Testis (tissue), 3 donors: ENCODE data around the gene PCSK6. TPM values are rescaled to one million over a fixed set of nuclear protein-coding genes. Genes with fewer than 3 reads are reported as not detected.

Source experiments
- DNase-seq: peaks from one replicate; pipeline ENCODE4 v3.0.0-alpha.2; 2019
- H3K27ac ChIP-seq, 2 donors: fragments of 200-600 bp; sonication (generic); one replicate each; pipeline ENCODE4 v1.5.1; 2019
- H3K27me3 ChIP-seq: fragments of 200-600 bp; sonication (generic); one replicate; pipeline ENCODE4 v1.5.1; 2019
- H3K36me3 ChIP-seq: fragments of 200-600 bp; sonication (generic); one replicate; pipeline ENCODE4 v1.5.1; 2017; ENCODE audit warnings: low read depth; ENCODE audit errors: missing control alignments
- H3K4me1 ChIP-seq: fragments of 200-600 bp; sonication (generic); one replicate; pipeline ENCODE4 v1.5.1; 2019
- H3K4me3 ChIP-seq, 2 donors: fragments of 200-600 bp; sonication (generic); one replicate each; pipeline ENCODE4 v1.5.1; 2017 to 2019
- H3K9me3 ChIP-seq: fragments of 200-600 bp; sonication (generic); one replicate; pipeline ENCODE4 v1.5.1; 2017
- POLR2A ChIP-seq: fragments of 450-650 bp; IDR thresholded peaks from one replicate; pipeline ENCODE4 v1.6.1; 2017; ENCODE audit warnings: antibody characterized with exemption, mild to moderate bottlenecking, moderate library complexity
- WGBS, 2 donors: methylation state at CpG; one replicate each; pipeline ENCODE4 v1.1.5; 2018; 5-methylcytosine and 5-hydroxymethylcytosine counted together
- intact Hi-C: fragments of 100-400 bp; cut with DNase I; formaldehyde crosslinking; loops from one replicate; pipeline ENCODE4 v1.15.1; 2023; ENCODE audit warnings: low total_unique reads
- polyA plus RNA-seq: library from polyadenylated mRNA; stranded (reverse); fragments of 350-450 nt; fragmentation: Illumina TruSeq; extraction: RNeasy Lipid Tissue Mini Kit (QIAGEN cat#74804); gene quantifications from one replicate; pipeline ENCODE4 v1.2.3, GENCODE V29; 2014; ENCODE audit warnings: low read depth, low replicate concordance; ENCODE audit not compliant: insufficient read depth
- total RNA-seq, 2 donors: library from RNA; depleted of rRNA; stranded (reverse); fragments of >200 nt; gene quantifications; one replicate each; pipeline ENCODE4 v1.2.3, GENCODE V29; 2016
- TF ChIP-seq, protein P1 (sequence below), 3 experiments: fragments of 450-650 bp in 2 of 3; fragments of 200-600 bp in 1 of 3; sonication (generic) in 1 of 3; IDR thresholded peaks; one replicate each; pipeline ENCODE4 v1.5.1; 2016 to 2019; ENCODE audit warnings: antibody characterized with exemption in 3 of 3, mild to moderate bottlenecking in 2 of 3, moderate library complexity in 1 of 3

PCSK6 gene
- total and polyA plus RNA-seq, 3 donors from 2014 or later = 43.9 to 156 (median 95.4) TPM

DNA sequence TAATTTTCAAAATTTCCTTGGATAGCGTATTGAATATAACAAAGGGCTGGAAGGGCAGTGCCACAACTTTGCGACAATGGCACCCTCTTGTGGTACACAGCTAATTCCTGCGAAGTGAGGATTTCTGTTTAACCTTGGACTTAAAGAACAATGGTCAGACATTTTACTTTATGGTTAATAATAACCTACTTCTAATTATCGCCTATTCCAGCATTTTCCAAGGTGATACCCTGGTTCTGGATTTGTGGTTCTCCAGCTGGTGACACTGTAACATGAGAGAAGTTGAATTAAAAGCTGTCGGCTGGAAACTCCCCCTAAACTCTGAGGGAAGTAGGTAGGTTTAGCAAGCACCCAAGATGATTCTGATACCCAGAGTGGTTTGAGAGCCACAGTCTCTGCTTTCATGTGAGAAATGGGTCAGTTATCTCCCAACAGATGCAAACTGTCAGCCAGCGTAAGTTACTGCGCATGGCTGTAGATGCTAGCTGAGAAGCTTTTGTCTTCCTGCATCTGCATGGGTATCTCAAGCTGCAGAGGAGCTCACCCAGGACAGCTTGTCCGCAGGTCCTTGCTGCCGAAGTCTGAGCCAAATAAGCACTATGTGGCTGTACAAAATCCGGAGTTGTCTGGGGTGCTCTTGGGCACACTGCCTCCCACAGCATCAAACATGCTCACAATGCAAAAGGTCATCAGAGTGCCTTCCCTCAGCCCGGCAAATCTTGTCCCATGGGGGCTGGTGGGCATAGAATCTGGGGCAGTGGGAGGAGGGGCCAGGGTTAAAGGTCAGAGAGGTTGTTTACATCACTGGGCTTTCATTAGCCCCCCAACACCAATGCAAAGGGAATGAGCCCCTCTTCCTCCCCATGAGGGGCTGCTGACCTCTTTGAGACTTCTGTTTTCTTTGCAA, 231.0 kb downstream of the PCSK6 start:
- Histone ChIP-seq H3K27me3 (no peaks in the 10 kb centered on the region), H3K9me3 (no peaks in the 10 kb centered on the region), H3K4me1 (peaks cover 19% of the 10 kb centered on the region), H3K4me3 (no peak overlapping the region), H3K36me3 (no peaks in the 10 kb centered on the region), H3K27ac (no peak overlapping the region)
- TF ChIP-seq, protein P1, sequence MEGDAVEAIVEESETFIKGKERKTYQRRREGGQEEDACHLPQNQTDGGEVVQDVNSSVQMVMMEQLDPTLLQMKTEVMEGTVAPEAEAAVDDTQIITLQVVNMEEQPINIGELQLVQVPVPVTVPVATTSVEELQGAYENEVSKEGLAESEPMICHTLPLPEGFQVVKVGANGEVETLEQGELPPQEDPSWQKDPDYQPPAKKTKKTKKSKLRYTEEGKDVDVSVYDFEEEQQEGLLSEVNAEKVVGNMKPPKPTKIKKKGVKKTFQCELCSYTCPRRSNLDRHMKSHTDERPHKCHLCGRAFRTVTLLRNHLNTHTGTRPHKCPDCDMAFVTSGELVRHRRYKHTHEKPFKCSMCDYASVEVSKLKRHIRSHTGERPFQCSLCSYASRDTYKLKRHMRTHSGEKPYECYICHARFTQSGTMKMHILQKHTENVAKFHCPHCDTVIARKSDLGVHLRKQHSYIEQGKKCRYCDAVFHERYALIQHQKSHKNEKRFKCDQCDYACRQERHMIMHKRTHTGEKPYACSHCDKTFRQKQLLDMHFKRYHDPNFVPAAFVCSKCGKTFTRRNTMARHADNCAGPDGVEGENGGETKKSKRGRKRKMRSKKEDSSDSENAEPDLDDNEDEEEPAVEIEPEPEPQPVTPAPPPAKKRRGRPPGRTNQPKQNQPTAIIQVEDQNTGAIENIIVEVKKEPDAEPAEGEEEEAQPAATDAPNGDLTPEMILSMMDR (IDR thresholded peaks at IDR 0.05) = peak; percentile 65 to 92 (median 90)
- no peak for TF ChIP-seq POLR2A
- DNase-seq = peak; percentile 75
- intact Hi-C loops = loop anchor here (10.0 kb wide), 1 partner anchor 174 kb away; no protein-coding TSS in a partner anchor
- WGBS, 2 donors = 33 to 39% methylated on average over 11 of the region's 11 CpGs

DNA sequence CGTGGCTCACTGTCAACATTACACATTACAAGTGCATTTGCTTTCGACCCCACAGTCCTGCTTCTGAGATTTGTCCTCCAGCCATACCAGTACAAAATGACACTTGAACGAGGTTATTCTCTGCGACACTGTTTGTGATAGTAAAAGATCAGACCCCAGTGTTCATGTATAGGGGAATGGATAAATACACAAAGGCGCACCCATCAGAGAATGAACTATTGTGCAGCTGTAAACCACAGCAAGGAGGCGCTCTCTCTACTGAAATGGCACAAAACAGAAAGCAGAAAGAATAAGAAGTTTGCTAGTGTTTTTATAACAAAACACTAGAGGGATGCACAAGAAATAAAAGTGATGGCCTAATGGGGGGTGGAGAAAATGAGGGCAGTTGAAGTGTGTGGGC, 232.8 kb downstream of the PCSK6 start:
- Histone ChIP-seq H3K27ac (no peak overlapping the region), H3K36me3 (no peaks in the 10 kb centered on the region), H3K4me3 (no peak overlapping the region), H3K9me3 (no peaks in the 10 kb centered on the region), H3K4me1 (peaks cover 19% of the 10 kb centered on the region), H3K27me3 (no peaks in the 10 kb centered on the region)
- intact Hi-C loops = loop anchor here (10.0 kb wide), 1 partner anchor 172 kb away; no protein-coding TSS in a partner anchor
- no peak for DNase-seq
- 90 to 91% methylated on average over 6 of the region's 6 CpGs for WGBS, 2 donors
- TF ChIP-seq, protein P1 (IDR thresholded peaks at IDR 0.05) = peak in 1 of 3 experiments; percentile 9
- TF ChIP-seq POLR2A = no peak

DNA sequence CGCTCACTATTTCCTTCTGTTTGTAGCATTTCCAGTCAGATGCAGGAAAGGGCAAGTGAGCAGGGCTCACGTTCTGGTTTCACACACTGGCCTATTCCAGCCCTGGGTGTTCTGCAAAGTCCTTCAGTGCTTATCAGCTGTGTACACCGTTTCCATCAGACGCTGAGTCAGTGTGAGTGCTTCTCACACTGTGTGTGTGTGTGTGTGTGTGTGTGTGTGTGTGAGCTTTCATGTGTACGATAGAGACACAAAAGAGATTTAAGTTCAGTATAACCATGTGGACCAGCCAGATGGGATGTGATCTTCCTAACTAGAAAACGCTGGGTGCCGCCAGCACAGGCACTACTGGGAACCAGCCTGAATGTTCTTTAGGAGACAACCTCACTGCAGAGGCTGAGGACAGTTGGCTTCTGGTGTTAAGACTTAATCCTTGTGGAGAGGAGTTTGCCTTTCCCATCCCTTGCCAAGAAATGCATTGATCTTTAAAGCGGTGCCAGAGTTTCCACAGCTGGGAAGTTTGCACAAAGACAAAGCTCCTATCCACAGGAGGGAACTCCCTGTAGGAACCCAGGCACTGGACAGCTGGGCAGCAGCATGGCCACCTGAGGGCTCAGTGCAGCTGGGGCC, 233.8 kb downstream of the PCSK6 start:
- Histone ChIP-seq H3K4me1 (peaks cover 19% of the 10 kb centered on the region), H3K27ac (peak overlapping the region in 1 of 2 donors; percentile 6), H3K9me3 (no peaks in the 10 kb centered on the region), H3K36me3 (no peaks in the 10 kb centered on the region), H3K27me3 (no peaks in the 10 kb centered on the region), H3K4me3 (no peak overlapping the region)
- TF ChIP-seq POLR2A = no peak
- TF ChIP-seq, protein P1 (IDR thresholded peaks at IDR 0.05) = no peak
- intact Hi-C loops = loop anchor here (10.0 kb wide), 1 partner anchor 171 kb away; no protein-coding TSS in a partner anchor
- peak; percentile 67 for DNase-seq
- 34 to 35% methylated on average over 8 of the region's 8 CpGs for WGBS, 2 donors

DNA sequence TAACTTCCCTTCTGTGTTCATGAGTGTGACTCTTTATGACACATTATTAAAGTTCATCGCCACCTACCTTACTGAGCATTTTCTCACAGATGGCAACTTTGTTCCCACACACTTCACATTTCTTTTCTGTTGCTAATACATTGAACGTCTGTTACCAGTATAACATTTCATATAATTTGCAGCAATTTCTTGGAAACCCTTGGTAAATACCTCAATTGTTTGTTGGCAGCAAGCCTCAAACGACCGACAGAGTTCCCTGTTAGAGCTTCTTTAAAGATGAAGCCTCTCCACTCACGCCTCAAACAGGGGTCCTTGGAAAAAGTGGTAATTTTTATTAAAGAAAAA, 234.5 kb downstream of the PCSK6 start:
- whole genome bisulfite sequencing, 2 donors = 48 to 56% methylated on average over 5 of the region's 5 CpGs
- no peak for DNase-seq
- no peaks in the 10 kb centered on the region for H3K9me3 ChIP-seq
- no peaks in the 10 kb centered on the region for H3K36me3 ChIP-seq
- H3K27me3 ChIP-seq = no peaks in the 10 kb centered on the region
- no peak overlapping the region for H3K4me3 ChIP-seq
- intact Hi-C loops = loop anchor here (10.0 kb wide), 1 partner anchor 170 kb away; no protein-coding TSS in a partner anchor
- no peak overlapping the region for H3K27ac ChIP-seq
- H3K4me1 ChIP-seq = peaks cover 19% of the 10 kb centered on the region
- no peak for TF ChIP-seq POLR2A
- TF ChIP-seq, protein P1 (IDR thresholded peaks at IDR 0.05) = no peak
